HCT116 (cell line): ENCODE measurements around the gene GALNT2.

Source experiments
- EZH2 ChIP-seq: fragments of 200-600 bp; sonication (generic); IDR thresholded peaks from 2 replicates; pipeline ENCODE4 v1.6.1; 2017; ENCODE audit warnings: antibody characterized with exemption, mixed run types
- EZH2phosphoT487 ChIP-seq: fragments of 200-600 bp; IDR thresholded peaks from 2 replicates; pipeline ENCODE4 v1.6.1; 2018; ENCODE audit warnings: antibody characterized with exemption, borderline replicate concordance
- POLR2A ChIP-seq: IDR thresholded peaks from 2 replicates; pipeline ENCODE4 v1.7.0; 2011; ENCODE audit warnings: borderline replicate concordance; ENCODE audit not compliant: insufficient read depth, insufficient read length; ENCODE audit errors: extremely low read depth
- POLR2AphosphoS5 ChIP-seq: IDR thresholded peaks from 2 replicates; pipeline ENCODE4 v1.6.1; 2011; ENCODE audit warnings: mild to moderate bottlenecking, low read depth, low read length, moderate library complexity
- SIN3A ChIP-seq: IDR thresholded peaks from 2 replicates; pipeline ENCODE4 v1.6.1; 2012; ENCODE audit warnings: low read depth
- YY1 ChIP-seq: IDR thresholded peaks from 2 replicates; pipeline ENCODE4 v1.6.1; 2011; ENCODE audit warnings: low read length, low read depth, moderate library complexity, mild to moderate bottlenecking; ENCODE audit not compliant: insufficient replicate concordance; ENCODE audit errors: extremely low read depth
- ZNF274 ChIP-seq: fragments of 200-500 bp; sonication (Bioruptor generic); IDR thresholded peaks from 2 replicates; pipeline ENCODE4 v1.6.1; 2014; ENCODE audit warnings: mild to moderate bottlenecking, low read depth, low read length, inconsistent platforms
- TF ChIP-seq, protein P1 (sequence below): IDR thresholded peaks from 2 replicates; pipeline ENCODE4 v1.6.1; 2012; ENCODE audit warnings: low read depth
- TF ChIP-seq, protein P2 (sequence below), 3 experiments: fragments of 200-600 bp in 1 of 3; sonication (generic) in 1 of 3; IDR thresholded peaks in 2 of 3; conservative IDR thresholded peaks in 1 of 3; 2 replicates each; pipeline ENCODE4 v1.5.1; 2012 to 2017; ENCODE audit warnings: low read depth in 2 of 3, low read length in 2 of 3, antibody characterized with exemption in 1 of 3, borderline replicate concordance in 1 of 3, control low read depth in 1 of 3, mild to moderate bottlenecking in 1 of 3, mixed read lengths in 1 of 3, mixed run types in 1 of 3, moderate library complexity in 1 of 3; ENCODE audit not compliant: insufficient read depth in 1 of 3
- TF ChIP-seq, protein P3 (sequence below): IDR thresholded peaks from 2 replicates; pipeline ENCODE4 v1.6.1; 2012

DNA sequence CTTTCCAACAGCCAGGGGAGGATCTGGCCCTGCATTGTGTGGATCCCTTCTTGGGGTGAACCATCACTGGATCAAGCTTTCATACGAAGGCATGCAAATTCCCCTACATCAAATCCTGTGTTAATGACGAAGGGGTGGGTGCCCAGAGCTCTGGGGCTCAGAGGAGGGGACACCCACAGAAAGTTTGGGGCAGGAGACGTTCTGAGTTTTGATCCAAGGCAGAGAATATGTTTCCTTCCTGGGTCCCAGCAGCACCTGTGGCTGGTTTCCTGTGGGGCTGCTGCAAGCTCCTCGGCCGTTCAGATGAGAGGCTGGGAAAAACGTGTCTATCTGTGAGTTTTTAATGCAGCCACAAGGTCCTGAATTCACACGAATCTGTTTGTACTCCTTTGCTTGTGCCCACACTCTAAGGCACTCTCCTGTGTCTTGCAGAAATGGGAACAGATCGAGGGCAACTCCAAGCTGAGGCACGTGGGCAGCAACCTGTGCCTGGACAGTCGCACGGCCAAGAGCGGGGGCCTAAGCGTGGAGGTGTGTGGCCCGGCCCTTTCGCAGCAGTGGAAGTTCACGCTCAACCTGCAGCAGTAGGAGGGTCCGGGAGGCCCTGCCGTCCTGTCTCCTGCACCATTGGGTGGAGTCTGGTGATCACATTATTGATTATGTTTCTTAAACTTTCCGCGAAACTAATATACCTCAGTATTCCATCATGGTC, 212.0 kb downstream of the GALNT2 start:
- TF ChIP-seq, protein P1, sequence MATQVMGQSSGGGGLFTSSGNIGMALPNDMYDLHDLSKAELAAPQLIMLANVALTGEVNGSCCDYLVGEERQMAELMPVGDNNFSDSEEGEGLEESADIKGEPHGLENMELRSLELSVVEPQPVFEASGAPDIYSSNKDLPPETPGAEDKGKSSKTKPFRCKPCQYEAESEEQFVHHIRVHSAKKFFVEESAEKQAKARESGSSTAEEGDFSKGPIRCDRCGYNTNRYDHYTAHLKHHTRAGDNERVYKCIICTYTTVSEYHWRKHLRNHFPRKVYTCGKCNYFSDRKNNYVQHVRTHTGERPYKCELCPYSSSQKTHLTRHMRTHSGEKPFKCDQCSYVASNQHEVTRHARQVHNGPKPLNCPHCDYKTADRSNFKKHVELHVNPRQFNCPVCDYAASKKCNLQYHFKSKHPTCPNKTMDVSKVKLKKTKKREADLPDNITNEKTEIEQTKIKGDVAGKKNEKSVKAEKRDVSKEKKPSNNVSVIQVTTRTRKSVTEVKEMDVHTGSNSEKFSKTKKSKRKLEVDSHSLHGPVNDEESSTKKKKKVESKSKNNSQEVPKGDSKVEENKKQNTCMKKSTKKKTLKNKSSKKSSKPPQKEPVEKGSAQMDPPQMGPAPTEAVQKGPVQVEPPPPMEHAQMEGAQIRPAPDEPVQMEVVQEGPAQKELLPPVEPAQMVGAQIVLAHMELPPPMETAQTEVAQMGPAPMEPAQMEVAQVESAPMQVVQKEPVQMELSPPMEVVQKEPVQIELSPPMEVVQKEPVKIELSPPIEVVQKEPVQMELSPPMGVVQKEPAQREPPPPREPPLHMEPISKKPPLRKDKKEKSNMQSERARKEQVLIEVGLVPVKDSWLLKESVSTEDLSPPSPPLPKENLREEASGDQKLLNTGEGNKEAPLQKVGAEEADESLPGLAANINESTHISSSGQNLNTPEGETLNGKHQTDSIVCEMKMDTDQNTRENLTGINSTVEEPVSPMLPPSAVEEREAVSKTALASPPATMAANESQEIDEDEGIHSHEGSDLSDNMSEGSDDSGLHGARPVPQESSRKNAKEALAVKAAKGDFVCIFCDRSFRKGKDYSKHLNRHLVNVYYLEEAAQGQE = no peak
- TF ChIP-seq, protein P2, sequence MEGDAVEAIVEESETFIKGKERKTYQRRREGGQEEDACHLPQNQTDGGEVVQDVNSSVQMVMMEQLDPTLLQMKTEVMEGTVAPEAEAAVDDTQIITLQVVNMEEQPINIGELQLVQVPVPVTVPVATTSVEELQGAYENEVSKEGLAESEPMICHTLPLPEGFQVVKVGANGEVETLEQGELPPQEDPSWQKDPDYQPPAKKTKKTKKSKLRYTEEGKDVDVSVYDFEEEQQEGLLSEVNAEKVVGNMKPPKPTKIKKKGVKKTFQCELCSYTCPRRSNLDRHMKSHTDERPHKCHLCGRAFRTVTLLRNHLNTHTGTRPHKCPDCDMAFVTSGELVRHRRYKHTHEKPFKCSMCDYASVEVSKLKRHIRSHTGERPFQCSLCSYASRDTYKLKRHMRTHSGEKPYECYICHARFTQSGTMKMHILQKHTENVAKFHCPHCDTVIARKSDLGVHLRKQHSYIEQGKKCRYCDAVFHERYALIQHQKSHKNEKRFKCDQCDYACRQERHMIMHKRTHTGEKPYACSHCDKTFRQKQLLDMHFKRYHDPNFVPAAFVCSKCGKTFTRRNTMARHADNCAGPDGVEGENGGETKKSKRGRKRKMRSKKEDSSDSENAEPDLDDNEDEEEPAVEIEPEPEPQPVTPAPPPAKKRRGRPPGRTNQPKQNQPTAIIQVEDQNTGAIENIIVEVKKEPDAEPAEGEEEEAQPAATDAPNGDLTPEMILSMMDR (IDR thresholded peaks at IDR 0.05 in 2 of 3, conservative IDR thresholded peaks at IDR 0.05 in 1 of 3; ENCODE audit: borderline replicate concordance in 1 of 3, insufficient read depth in 1 of 3, low read depth in 2 of 3, low read length in 2 of 3) = no peak
- no peak for TF ChIP-seq SIN3A
- no peak for TF ChIP-seq POLR2A
- TF ChIP-seq YY1 = no peak
- no peak for TF ChIP-seq POLR2AphosphoS5
- TF ChIP-seq EZH2 = no peak
- no peak for TF ChIP-seq EZH2phosphoT487
- no peak for TF ChIP-seq ZNF274
- TF ChIP-seq, protein P3, sequence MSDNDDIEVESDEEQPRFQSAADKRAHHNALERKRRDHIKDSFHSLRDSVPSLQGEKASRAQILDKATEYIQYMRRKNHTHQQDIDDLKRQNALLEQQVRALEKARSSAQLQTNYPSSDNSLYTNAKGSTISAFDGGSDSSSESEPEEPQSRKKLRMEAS = no peak
